Raji (cell line): ENCODE measurements around the gene VILL.

Experiments
- POLR2A ChIP-seq: IDR thresholded peaks from 2 replicates; pipeline ENCODE4 v1.6.1; 2011; ENCODE audit warnings: low read depth, low read length, control low read depth; ENCODE audit not compliant: insufficient read depth

The VILL gene

DNA sequence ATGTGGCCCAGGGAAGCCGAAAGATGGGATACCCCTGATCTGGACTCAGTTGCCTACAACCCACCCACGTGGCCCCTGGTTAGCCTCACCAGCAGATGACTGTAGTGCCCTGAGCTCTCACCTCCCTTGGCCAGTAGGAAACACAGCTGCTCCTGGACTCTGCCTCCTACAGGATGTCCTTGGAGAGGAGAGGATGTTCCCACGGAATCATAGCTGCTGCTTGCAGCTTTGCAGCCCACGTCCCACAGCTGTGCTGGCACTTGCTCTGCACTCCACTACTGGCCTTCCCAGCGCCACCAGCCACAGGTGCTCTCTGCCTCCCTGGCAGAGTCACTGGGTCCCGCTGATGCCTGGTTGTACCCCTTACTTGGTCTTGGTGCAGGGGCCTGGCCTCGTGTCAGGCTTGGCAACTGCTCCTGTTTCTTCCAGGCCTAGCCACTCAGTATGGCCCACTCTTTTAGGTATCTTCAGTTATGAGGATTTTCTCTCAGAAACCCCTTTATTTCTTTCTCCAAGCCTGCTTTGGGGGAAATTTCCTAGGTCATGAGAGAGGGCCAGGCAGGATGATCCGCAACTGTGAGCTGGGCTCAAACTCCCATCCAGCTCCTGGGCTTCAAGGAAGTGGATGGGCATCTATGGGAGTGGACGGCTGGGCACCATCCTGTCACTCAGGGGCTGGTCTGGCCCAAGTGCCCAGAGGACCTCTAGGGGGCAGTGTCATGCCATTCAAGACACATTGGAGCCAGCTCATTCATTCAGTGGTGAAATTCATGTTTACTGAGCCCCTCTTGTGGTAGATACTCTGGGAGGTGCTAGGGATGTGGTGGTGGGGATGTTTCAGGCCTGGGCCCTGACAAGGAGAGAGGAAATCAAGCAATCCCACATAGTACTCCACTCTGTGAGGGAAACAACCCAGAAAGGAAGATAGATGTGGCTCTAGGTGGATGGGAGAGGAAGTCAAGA lies 16.2 kb upstream of the VILL start:
- no peak for TF ChIP-seq POLR2A

DNA sequence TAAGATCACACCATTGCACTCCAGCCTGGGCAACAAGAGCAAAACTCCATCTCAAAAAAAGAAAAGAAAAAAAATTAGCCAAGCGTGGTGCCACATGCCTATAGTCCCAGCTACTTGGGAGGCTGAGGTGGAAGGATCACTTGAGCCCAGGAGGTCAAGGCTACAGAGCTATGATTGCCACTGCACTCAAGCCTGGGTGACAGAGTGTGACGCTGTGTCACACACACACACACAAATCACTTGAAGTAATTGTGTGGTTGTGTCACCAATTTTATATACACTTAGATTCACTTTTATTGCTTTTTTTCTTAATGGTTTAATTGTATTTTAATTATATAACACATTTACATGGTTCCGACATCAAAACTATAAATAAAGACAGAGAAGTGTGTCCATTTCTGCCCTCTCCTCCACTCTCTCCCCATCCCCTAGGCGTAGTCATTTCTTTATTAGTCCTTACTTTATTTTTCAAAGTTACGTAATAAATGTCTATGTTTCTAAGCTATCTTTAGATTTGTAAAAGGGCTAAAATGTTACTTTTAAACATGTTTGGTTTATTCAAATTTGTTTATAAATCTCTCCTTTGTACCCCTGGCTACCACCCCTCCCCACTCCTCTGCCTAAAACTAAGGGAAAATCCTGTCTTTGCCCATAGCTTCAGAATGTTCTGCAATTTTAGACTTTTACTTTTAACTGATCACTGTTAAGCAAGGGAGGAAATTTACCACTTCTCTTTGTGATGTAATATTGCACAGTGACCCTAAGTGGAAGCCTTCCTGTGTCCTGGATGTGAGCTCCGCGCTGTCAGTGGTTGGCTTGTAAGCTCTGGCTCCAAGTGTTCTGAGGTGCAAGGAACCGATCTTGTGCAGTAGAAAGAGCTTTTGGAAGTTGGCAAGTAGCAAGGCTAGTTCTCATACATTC lies 10.8 kb upstream of the VILL start:
- TF ChIP-seq POLR2A = no peak

DNA sequence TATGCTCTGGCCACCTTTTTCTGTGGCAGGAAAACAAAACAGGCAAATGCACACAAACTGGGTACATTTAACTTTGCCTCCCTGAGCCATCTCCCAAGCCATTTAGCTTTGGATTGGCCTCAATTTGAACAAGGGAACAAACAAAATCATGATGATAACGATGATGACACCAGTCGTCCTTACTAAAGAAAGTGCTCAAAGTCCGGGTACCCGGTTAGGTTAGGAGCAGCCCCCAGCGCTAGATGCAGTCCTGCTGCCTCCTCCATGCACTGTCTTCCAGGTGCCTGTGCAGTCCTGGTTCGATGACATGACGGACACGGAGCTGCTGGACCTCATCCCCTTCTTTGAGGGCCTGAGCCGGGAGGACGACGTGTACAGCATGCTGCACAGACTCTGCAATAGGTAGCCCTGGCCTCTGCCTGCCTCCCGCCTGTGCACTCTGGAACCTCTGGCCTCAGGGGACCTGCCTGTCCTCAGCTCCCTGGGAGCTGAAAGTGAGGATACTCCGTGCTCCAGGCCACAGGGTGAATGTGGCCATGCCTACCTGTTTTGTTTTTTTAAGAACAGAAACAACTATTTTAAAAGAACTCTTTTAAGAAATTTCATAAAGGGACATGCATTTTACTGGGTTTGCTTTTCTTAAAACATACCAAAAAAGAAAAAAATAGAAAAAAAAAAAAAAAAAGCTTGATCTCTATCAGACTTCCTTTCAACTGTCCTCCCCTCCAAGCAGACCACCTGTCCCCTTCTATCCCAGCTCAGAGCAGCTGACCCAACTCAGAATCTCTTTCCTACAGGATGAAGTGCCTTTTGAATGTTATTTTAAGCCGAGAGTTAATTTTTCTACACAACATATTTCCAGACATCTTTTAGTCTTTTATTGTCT lies 9.9 kb upstream of the VILL start:
- no peak for TF ChIP-seq POLR2A

DNA sequence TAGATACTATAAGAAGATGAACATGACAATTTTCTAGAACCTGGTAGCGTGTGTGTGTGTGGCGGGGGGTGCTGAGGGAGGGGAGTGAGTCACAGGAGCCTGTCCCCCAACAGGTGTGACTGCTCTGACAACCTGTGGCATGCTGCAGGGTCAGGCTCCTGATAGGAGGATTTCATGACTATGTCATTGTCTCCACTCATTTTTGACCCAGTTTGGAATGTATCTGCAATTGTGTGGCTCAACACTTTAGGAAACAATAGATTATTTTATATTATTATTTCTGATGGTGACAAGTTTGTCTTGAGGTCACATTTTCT lies 9.3 kb upstream of the VILL start:
- TF ChIP-seq POLR2A = no peak

- no peak for TF ChIP-seq POLR2A
Measured at GRCh38 chr3:37982331-37982730, 8.3 kb upstream of the VILL start.

DNA sequence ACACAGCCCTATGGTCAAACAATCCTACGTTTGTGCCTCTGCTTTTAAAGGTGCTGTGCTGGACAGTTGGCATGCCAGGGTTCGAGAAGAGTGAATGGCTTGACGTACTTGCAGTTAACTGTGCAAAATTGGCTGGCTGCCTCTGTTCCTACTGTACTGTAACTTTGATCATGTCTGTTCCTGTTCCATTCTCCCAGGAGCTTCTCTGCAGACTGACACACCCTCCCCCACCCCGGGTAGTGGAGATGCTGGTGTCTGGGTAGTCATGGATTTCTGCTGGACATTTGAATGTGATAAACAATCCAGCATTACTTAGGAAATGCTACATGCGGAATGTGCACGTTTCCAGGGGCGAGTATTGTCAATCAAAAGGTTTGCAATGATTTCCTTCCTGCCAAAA lies 6.5 kb upstream of the VILL start:
- TF ChIP-seq POLR2A = no peak

DNA sequence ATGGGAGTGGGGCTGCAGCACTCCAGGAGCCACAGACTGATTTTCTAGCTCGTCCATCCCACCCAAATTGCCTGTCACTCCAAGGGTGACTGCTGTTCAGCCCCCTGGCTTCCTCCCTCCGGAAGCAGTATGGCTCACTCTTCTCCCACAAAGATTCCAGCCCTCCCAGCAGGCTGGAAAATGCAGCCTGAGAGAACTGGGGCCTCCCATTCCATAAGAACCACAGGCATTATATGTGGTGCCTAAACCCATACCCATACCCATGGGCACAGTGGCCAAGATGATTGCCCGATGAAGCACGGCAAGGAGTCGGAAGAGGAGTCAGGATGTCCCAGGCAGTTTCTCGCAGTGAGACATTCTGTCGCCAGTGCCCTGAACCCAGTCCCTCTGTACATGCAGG lies 6.0 kb upstream of the VILL start:
- no peak for TF ChIP-seq POLR2A

GRCh38 chr3:37985637-37986320 lies 4.8 kb upstream of the VILL start:
- TF ChIP-seq POLR2A = no peak

DNA sequence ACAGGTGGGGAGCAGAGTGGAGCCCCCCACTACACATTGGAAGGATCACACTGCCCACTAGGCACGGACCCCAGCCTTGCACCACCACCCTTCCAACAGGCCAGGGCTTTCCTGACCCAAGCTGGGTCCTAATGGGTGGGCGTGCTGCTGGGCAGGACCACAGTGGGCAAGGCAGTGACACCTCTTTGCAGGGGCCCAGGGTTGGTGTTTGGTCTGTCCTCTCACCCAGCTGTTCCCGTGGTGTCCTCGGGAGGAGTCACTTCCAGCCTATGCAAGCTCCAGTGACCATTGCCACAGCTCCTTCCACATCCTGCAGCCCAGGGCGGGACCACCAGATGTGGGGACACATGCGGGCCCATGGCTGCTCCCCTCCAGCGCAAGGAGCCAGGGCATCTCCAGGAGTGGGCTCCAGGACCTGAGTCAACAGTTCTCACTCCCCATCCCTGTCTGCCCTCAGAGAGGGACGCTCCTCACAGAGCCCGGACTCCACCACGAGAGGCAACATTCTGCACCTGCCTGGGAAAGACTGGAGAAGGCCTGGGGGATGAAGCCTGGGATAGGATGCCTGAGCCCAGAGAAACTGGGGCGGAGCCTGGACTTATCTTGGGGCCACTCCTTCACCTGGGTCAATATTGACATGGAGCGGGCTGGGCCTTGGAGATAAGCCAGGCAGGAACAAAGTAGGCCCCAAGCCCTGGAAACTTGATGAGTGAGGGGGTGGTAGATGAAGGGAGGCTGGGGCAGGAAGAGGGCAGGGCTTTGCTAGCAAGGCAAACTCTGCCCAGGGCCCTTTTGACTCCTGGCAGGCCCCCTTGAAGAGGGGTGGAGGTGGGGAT lies 3.9 kb upstream of the VILL start:
- no peak for TF ChIP-seq POLR2A

DNA sequence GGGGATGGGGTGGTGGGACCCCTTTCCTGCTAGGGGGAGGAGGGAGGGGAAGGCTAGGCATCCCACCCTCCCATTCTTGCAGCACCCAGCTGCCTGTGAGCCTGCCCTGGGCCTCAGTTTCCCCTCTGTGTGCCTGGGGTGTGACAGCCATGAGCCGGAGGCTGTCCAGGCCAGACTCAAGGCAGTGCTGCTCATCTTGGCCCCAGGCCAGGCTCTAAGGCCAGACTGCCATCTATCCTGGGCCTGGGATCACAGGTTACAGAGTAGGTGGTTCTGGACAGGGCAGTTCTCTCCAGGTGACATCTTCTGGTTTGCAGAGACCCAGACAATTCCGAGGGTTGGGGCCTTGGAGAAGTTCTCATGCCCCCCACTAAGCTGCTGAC lies 3.3 kb upstream of the VILL start:
- no peak for TF ChIP-seq POLR2A

GRCh38 chr3:37987751-37988179 lies 2.8 kb upstream of the VILL start:
- TF ChIP-seq POLR2A = no peak

DNA sequence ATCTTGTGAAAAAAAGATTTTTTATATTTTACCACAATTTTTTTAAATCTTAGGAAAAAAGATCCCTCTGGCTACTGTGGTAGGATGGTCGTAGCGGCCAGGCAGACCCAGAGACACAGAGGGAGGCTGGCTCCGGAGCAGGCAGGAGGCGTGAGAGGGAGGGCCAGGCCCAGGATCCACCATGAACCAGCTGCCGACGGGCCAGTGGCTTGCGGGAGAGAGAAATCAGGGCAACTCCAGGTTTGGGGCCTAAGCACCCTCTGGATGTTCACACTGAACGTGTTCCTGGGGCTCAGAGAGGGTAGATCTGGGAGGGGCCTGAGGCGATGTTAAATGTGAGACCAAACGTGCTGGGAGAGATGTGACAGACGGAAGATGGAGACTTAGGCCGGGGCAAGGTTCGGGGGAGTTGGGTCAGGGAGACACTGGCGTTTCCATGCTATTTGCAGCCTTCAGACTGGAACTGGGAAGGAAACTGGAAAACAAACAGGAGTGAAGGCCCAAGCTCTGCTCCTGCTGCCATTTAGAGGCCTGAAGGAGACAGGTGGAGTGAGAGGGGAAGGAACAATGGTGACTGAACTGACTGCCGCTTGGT lies 1.6 kb upstream of the VILL start:
- TF ChIP-seq POLR2A = no peak

DNA sequence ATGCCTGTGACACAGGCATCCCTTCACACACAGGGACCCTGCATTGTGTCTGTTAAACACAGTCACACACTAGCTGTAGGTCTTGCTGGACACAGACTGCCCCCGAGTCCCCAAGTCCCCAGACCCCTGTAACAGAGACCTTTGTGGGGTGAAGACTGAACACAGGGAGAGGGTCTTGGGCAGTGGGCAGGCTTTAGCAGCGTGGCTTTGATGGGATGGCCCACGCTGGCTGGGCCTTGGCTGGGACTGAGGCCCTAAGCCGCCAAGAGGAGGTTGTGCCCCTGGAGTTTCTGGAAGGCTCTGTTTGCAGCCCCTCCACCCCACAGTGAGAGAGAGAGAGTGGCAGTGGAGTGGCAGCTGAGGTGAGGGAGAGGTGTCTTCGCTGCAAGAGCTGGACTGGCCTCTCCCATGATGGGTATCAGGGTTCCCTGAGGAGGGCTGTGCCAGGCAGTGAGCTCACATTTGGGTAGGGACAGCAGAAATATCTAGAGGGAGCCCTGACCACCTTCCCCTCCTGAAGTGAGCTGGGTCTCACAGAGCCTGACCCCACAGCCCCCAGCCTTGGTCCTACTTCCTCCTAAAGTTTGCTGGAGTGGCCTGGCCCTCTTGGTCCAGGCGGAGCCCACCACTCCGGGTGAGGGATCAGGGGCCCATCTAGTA lies 635 bp upstream of the VILL start:
- TF ChIP-seq POLR2A = no peak
